Hematopoietic multipotent progenitor cell treated with erythropoietin and hydrocortisone succinate and interleukin-3 and kit ligand, for 17 days (in vitro differentiated cells): ENCODE data around the gene ERBB3.

Source experiments
- DNase-seq: peaks from one replicate; pipeline ENCODE4 v3.0.0-alpha.2; 2015; ENCODE audit warnings: low spot score

The ERBB3 gene

DNA sequence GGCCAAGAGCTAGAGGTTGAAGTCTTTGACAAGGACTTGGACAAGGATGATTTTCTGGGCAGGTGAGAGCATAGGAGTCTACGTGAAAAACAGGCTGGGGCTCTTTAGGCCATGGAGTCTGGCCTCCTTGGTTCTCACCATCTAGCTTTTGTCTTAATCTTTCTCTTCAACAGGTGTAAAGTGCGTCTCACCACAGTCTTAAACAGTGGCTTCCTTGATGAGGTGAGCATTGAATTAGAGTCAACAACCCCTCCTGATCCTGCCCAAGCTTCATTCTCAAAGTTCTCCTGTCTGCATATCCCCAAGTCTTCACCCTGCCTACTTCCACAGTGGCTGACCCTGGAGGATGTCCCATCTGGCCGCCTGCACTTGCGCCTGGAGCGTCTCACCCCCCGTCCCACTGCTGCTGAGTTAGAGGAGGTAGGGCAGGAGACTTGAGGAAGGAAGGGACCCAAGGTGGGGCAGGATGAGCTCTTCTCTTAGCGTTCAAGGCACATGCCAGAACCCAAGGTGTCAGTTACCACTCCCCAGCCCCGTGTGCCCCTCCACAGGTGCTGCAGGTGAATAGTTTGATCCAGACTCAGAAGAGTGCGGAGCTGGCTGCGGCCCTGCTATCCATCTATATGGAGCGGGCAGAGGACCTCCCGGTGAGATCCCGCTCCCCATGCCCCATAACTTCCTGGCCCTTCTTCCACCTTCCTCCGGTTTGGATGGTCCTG, 58.0 kb downstream of the ERBB3 start:
- no peak for DNase-seq

DNA sequence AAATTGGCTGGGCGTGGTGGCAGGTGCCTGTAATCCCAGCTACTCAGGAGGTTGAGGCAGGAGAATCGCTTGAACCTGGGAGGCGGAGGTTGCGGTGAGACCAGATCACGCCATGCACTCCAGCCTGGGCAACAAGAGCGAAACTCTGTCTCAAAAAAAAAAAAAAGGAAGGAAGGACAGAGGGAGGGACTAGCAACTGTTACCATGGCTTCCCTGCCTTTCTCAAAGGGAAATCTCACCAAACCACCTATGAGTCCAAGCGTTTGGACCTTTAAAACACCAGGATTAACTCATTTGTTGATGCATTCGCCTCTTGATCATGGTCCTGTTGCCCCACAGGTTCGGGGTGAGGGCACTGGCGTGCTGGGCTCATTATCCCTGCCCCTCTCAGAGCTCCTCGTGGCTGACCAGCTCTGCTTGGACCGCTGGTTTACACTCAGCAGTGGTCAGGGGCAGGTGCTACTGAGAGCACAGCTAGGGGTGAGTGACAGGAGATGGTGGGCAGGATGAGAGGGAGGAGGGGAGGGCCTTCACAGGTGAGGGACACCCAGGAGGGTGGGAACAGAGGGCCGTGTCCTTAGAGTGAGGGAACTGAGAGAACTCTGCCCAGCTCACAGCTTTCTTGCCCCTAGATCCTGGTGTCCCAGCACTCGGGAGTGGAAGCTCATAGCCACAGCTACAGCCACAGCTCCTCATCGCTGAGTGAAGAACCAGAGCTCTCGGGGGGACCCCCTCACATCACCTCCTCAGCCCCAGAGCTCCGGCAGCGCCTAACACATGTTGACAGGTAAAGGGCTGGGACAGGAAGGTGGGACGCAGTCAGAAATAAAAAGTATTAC, 62.2 kb downstream of the ERBB3 start:
- DNase-seq, result no peak

DNA sequence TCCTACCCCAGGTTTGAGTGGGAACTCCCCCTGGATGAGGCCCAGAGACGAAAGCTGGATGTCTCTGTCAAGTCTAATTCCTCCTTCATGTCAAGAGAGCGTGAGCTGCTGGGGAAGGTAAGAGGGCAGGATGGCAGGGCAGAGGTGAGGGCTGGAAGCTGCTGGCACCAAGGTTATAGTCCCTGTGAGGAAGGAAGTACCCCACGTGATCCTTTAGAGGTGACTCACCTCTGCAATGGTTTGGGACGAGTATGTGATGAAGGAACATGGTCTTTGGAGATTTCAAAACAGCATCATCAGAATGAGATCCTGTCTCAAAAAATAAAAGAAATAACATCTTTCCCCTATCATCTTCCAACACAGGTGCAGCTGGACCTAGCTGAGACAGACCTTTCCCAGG, 63.3 kb downstream of the ERBB3 start:
- no peak for DNase-seq

DNA sequence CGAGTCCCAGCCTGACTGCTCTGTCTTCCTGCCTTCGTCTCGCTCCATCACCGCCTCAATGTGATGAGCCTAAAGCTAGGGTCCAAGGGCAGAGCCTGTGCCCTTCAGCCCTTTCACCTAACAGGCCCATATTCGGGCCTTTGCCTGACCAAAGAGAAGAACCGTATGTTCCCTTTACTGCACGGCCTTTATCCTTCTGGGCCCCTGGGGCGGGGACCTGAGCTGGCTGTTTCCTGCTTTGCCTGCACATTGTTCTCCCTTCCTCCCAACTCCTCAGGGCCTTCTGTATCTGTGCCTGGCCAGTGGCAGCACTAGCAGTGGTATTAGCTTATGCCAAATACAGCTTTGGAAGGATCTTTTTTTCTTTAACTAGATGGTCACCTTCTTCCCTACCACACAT, 63.9 kb downstream of the ERBB3 start:
- no peak for DNase-seq

DNA sequence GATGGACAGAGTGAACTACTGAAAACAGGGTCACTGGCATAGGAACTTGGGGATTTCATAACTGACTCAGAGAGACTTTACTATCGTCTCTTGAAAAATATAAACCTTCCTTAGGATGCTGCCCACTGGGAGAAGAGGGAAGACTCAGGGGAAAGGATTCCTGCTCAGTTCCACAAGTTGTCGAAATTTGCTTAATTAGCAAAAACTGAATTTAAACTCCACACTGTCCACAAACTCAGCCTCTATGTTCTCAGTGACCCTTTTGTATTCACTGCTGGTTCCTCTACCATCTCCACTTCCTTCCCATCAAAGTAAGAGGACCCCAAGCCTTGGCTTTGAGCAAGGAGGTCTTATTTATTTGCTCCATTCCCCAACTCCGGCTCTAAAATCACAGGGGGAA, 65.3 kb downstream of the ERBB3 start:
- no peak for DNase-seq

DNA sequence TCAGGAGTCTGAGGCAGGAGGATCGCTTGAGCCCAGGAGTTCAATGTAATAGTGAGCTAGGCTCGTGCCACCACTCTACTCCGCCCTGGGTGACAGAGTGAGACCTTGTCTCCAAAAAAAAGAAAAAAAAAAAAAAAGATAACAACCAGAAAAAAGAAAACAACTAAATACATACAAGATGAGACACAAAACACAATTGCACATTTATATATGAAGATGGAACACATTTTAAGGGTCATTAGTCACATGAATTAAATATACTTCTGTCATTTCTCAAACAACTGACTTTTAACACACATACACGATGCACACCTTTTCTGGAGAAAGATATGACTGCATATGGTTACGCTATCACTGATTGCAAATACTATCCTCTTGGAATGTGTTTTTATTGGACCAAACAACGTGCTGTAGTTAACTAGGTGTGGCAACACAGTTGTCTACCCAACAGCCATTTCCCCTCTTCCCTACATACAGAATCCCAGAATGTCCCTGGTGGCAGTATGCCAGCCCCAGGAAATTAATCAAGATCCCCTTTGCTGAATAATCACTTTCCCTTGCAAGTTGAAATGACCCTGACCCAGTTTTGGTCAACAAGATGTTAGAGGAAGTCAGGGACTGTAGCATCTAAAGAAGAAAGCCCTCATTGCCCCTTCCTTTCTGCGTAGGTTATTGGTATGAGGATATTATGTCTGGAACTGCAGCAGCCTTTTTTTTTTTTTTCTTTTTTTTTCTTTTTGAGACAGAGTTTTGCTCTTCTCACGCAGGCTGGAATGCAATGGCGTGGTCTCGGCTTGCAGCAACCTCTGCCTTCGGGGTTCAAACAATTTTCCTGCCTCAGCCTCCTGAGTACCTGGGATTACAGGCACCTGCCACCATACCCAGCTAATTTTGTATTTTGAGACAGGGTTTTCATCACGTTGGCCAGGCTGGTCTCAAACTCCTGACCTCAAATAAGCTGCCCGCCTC, 66.8 kb downstream of the ERBB3 start:
- DNase-seq, result no peak

DNA sequence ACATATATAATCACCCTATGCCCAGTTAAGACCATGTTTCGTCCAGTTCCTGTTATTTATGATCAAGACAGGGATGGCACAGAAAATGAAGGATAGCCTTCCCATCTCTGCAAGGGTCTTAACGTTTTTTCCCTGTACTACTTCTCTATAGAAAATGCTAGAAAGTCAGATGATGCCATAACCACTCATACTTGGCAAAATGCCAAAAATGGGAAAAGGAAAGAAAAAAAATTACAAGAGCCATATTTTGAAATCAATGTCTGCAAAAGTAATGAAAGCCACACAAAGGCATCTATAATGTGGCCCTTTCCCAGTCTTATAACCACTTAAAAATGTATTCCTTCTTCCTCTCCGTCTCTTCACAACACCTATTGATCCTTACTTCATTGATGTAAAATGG, 70.6 kb downstream of the ERBB3 start:
- DNase-seq, result peak; percentile 74

DNA sequence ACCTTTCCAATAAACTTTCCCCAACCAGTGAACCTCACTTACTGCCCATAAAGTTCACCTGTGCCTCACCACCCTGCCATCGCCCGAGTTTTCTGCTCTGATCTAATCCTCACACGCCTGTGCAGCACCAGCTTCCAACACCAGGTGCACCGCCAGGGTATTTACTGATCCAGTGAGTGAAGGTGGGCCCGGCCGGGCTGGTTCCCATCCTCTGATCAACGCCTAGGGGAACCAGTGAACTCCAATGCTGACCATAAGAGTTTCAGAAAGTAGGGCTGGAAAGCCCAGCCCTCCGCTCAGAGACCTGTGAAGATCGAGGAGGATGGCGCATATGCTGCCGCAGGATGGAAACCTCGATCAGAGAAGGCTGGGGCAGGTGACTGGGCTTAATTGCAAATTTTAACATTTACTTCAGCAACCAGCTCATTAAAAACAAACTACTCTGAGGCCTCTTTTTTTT, 71.7 kb downstream of the ERBB3 start:
- DNase-seq, result peak; percentile 67

DNA sequence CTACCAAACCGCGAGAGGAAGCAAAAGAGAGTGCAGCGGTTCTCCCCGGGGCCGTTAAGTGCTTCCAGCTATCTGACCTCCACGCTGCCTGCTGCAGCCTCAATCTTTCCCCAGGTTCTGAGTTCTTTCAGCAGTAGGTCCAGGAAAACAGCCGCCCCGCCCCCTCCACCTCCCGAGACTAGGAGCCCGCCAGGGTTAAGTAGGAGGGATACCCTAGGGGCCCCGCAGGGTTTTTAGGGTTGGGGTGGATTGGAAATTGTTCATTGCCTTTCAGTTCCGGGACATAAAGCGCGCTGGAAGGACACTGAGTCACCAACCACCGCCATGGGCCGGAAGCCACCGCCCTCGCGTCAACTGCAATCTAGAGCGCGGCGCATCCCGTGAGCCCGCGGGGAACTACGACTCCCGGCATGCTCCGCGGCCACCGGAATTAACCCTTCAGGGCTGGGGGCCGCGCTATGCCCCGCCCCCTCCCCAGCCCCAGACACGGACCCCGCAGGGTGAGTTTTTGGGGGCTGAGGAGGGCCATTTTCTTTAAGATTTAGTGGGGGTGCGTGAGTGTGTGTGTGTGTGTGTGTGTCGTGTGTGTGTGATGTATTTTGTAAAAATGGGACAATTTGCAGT, 72.3 kb downstream of the ERBB3 start, which contains the start of gene MYL6B:
MYL6B (plus strand) TSS at position 456 of the 624 bp plus-strand sequence. CDS start 1,332 bp downstream, outside the sequence.
- DNase-seq, result peak; percentile 91
